Stimulated activated CD4-positive, alpha-beta T cell treated with anti-CD3 and anti-CD28 coated beads, Interleukin-2, amount 100 ng/mL, for 4 hours (primary cell): Measurements from ENCODE around the gene CNOT10.
"Not testable (repeated sequence)": the region's sequence is repeated elsewhere in the genome, so short reads cannot be mapped to it uniquely, and the experiment has no call there.

Experiments
- DNase-seq: peaks from one replicate; pipeline ENCODE4 v3.0.0-alpha.2; 2020; ENCODE audit warnings: low read depth

CNOT10 gene, protein sequence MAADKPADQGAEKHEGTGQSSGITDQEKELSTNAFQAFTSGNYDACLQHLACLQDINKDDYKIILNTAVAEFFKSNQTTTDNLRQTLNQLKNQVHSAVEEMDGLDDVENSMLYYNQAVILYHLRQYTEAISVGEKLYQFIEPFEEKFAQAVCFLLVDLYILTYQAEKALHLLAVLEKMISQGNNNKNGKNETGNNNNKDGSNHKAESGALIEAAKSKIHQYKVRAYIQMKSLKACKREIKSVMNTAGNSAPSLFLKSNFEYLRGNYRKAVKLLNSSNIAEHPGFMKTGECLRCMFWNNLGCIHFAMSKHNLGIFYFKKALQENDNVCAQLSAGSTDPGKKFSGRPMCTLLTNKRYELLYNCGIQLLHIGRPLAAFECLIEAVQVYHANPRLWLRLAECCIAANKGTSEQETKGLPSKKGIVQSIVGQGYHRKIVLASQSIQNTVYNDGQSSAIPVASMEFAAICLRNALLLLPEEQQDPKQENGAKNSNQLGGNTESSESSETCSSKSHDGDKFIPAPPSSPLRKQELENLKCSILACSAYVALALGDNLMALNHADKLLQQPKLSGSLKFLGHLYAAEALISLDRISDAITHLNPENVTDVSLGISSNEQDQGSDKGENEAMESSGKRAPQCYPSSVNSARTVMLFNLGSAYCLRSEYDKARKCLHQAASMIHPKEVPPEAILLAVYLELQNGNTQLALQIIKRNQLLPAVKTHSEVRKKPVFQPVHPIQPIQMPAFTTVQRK

DNA sequence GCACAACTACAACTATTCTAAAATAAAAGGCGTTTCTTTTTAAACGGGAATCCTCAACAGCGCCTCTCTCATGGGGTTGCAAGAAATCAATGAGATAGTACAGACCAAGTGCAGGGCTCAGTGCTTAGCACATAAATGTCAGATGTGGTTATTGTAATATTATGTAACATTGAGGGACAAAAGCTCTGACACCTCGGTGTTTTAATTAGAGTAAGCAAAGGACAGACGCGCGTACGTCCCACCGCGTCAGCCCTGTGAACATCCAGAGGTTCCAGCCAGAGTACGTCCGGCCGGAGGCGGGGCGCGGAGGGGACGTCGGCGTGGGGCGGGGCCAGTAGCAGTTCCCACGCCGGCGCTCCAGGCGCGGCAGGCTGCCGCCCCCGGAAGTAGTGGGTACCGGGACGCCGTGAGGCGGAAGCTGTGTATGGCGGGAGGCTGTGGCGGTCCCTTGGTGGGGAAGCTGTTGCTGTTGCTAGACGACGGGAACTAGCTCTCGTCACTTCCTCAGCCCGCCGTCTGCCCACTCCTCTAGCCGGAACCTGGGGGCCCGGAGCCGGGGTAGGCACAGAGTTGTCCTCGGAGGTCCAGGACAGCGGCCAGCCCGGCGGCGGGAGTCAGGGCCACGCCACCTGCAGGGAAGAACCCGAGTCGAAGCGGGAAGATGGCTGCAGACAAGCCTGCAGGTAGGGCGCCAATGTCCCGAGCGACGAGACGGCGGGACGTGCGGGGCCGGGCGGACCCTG is at the start of gene CNOT10:
Gene CNOT10 (plus strand): TSS at position 389 of the 743 bp plus-strand sequence. CDS start 273 bp downstream, at position 662.
- DNase-seq, result peak; percentile 91

DNA sequence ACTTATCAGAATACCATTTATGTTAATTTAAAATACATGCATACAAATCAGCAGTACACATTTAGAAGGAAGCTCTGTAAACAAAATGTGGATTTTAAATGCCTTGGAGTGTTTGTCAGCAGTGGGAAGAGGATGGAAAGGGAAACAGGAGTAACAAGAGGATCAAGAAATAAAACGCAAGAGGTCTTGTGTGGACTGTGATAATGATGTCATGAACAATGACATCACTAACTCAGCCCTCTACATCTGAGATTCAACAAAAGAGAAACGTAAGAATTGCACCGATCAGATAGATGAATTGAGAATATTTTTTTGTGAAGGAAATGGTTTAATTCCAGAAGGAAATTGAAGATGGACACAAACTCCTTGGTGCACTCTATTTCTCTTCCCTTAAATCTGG is 44.0 kb upstream of the CNOT10 start:
- no peak for DNase-seq

DNA sequence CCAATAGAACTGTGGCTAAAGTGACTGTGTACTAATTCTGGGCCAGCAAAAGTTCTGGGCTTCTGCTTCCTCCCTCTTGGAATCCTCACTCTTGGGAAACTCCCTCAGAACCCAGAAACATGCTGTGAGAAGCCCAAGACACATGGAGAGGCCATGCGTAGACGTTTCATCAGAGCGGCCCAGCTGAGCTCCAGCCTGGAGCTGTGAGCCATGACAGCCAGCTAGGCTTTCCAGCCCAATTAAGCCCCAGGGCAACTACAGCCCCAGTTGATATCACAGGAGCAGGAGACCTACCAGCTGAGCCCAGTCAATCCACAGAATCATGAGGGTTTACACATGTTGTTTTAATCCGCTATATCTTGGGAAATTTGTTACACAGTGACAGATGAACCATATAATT is 43.6 kb upstream of the CNOT10 start:
- DNase-seq, result no peak

DNA sequence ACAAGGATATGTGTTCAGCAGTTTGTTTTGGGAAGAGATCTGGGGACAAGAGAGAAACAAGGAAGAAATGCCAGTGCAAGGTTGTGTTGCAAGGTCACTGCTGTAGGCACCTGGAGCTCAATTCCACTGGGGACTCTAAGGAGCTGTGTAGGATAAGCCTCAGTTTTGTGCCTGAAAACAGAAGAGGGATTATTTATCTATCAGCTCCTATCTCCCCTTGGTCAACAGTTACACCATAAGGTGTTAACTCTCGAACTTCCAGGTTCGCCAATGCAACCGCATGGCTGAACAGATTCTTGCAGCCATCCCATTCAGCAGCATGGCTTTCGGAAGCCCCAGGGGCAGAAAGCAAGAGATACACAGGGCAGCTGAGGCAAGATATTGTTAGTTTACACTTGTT is 41.6 kb upstream of the CNOT10 start:
- no peak for DNase-seq

DNA sequence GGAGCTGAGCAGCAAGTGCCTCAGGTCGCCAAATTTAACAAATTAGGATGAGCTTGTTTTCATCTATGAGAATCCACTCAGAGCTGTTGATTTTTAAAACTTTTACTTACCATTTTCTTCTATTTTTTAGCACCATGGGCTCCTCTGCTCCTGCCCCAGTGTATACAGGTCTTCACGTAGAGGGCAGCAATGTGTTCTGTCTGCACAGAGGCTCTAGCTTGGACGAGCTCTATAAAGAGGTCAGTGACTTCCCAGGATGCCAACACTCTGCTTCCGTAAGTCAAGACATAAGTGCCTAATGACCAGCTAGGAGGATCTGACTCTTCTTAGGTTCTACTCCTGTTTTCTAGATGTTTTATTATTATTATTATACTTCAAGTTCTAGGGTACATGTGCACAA is 41.2 kb upstream of the CNOT10 start:
- DNase-seq, result no peak

DNA sequence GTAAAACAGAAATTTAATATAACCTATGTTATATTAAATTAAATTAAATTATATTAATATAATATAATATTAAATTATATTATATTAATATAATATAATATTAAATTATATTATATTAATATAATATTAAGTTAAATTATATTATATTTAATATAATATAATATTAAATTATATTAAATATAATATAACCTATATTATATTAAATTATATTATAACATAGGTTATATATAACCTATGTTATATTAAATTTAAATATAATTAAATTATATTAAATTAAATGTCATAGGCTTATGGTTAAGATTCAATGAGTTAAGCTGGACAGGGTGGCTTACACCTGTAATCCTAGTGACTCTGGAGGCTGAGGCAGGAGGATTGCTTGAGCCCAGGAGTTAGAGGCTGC is 40.6 kb upstream of the CNOT10 start:
- no peak for DNase-seq

DNA sequence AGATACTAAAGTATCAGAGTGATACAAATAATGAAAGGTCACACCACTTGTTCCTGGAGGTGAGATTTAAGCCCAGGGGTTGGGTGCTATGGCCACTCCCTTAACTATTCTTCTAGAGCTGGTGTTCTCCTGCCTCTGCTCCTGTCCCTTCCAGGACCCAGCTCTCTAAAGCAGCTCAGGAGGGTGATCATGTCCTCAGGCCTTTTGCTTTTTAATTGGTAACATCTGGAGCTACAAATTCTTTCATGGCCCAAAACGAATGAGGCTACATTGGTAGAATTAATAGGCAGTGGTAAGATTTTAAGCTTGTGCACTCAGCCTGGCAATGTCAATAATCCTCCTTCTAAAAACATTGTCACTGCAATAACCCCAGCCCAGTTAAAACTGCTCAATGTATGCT is 38.2 kb upstream of the CNOT10 start:
- no peak for DNase-seq

DNA sequence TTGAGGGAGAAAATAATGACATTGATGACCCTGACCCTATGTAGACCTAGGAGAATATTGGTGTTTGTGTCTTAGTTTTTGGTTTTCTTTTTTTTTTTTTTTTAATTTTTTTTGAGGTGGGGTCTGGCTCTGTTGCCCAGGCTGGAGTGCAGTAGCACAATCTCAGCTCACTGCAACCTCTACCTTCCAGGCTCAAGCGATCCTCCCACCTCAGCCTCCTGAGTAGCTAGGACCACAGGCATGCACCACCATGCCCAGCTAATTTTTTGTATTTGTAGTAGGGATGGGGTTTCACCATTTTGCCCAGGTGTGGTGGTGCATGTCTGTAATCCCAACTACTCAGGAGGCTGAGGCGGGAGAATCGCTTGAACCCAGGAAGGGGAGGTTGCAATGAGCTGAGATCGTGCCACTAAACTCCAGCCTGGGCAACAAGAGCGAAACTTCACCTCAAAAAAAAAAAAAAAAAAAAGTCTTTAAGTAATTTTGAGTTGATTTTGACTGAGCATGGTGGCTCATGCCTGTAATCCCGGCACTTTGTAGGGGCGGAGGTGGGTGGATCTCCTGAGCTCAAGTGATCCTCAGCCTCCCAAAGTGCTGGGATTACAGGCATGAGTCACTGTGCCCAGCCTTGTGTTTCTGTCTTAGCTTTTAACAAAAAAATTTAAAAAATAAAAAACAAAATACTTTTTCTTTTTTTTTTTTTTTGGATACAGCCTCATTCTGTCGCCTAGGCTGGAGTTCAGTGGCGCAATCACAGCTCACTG is 32.5 kb upstream of the CNOT10 start:
- DNase-seq, result not testable (repeated sequence)

DNA sequence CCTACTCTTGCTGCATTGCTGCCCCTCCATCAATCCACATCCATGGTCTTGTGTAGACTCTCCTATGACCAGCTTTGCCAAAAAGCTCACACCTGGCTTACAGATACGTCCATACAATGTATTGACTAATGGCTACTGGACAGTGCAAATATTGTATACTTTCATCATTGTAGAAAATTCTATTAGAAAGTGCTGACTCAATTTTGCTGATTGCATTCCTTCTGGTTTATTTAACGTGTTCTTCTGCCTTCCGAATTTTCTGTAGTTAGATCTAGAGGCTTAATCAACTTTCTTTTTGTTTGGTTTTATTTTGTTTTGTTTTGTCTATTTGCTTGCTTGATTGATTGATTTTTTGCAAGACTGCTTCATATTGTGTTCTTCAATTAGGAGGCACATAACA is 29.8 kb upstream of the CNOT10 start:
- DNase-seq, result no peak

DNA sequence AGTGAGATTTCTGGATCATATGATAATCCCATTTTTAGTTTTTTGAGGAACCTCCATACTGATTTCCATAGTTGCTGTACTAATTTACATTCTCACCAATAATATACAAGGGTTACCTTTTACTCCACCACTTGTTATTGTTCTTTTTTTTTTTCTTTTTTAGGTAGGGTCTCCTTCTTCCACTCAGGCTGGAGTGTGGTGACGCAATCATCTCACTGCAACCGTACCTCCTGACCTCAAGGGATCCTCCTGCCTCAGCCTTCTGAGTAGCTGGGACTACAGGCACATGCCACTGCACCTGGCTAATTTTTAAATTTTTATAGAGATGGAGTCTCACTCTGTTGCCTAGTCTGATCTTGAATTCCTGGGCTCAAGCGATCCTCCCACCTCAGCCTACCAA is 24.4 kb upstream of the CNOT10 start:
- DNase-seq, result no peak

DNA sequence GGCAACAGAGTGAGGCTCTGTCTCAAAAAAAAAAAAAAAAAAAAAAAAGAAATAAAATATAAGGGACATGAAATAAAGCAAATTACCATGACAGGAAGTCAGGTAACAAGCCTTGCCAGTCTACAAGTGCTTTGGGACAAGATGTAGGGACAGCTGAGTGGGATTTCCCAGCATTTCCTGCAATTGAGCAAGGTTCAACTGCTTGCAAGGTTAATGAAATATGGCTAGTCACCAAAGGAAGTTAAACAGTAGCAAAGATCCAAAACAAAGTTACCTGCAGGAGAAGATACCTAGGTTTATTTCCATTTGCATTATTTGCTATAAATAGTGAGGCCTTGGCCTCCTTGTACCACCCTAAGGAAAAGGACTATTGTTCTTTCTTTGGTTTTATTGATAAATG is 22.3 kb upstream of the CNOT10 start:
- DNase-seq, result no peak

DNA sequence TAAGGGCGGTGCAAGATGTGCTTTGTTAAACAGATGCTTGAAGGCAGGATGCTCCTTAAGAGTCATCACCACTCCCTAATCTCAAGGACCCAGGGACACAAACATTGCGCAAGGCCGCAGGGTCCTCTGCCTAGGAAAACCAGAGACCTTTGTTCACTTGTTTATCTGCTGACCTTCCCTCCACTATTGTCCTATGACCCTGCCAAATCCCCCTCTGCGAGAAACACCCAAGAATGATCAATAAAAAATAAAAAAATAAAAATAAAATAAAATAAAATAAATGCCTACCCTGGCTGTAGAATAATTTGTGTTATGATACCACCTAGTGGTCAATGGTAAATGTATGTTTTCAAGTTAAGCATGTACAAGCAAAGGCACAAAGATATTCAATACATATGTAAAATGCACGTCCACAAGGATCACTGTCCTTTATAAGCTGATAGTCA is 20.3 kb upstream of the CNOT10 start:
- not testable (repeated sequence) for DNase-seq

DNA sequence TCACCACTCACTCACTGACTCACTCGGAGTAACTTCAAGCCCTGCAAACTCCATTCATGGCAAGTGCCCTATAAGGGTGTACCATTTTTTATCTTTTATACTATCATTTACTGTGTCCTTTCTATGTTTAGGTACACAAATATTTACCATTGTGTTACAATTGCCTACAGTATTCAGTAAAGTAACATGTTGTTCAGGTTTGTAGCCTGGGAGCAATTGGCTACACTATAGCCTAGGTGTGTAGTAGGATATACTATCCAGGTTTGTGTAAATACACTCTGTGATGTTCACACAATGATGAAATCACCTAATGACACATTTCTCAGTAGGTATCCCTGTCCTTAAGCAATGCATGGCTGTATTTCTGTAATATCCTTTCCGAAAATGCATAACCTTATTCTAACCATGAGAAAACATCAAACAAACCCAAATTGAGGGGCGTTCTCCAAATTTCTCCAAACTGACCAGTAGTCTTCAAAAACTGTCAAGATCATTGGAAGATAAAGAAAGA is 17.9 kb upstream of the CNOT10 start:
- no peak for DNase-seq

DNA sequence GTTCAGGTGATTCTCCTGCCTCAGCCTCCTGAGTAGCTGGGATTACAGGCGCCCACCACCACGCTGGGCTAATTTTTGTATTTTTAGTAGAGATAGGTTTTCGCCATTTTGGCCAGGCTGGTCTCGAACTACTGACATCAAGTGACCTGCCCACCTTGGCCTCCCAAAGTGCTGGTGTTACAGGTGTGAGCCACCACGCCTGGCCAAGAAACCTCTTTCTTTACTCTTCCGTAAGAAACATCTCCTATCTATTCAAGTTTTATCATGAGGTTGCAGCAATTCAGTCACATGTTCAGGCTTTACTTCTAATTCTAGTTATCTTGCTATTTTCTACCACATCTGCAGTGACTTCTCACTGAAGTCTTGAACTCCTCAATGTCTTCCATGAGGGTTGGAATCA is 15.8 kb upstream of the CNOT10 start:
- DNase-seq, result not testable (repeated sequence)

DNA sequence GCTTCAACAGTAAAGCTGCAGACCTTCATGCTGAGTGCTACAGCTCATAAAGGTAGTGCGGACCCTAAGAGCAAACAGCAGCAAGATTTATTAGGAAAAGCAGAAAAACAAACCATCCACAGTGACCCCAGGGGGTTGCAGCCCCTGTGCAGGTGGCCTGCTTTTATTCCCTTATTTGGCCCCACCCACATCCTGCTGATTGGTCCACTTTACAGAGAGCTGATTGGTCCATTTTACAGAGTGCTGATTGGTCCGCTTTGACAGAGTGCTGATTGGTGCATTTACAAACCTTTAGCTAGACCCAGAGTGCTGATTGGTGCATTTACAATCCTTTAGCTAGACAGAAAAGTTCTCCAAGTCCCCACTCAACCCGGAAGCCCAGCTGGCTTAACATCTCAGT is 11.3 kb upstream of the CNOT10 start:
- not testable (repeated sequence) for DNase-seq

DNA sequence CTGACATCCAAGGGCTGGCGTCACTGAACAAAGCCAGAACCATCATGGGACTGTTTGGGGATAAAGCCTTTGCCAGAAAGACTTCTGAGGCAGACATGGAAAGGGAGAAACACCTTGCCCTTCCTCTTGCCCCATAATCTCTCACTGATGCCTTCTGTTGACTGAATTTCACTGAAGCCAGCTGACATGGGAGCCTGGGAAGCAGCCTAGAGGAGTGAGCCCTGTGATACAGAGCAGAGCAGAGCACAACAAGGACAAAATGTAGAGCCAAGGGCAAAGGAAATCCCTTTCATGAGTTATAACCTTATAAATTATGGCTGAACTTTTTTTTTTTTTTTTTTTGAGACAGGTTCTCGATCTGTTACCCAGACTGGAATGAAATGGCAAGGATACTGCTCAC is 9.8 kb upstream of the CNOT10 start:
- DNase-seq, result no peak

DNA sequence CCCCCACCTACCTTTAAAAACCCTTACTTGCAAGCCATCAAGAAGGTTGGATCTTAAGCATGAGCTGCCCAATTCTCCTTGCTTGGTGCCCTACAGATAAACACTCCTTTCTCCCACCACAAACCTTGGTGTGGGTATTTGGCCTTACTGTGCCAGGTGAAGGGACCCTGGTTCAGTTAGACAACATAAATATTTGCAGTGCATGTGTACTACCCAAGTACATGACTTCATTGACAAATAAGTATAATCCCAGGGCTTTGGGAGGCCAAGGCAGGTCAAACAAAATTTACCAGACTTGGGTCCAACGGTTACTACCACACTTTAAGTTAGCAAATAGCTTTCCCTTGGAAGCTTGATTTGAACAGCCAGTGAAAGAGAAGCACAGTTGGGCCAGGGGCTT is 9.3 kb upstream of the CNOT10 start:
- no peak for DNase-seq

DNA sequence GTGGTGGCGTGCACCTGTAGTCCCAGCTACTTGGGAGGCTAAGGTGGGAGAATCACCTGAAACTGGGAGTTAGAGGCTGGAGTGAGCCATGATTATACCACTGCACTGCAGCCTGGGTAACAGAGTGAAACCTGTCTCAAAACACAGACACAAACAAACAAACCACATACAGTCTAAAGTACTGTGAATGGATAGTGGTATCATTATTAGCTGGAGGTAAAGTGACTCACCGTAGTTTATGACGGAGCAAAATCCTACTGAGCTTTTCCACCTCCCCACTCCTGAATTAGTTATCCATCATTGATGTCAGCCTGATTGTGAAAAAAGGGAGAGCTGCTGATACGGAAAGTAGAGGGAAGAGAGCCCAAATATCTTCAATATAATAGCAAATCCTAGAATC is 3.2 kb upstream of the CNOT10 start:
- DNase-seq, result no peak

DNA sequence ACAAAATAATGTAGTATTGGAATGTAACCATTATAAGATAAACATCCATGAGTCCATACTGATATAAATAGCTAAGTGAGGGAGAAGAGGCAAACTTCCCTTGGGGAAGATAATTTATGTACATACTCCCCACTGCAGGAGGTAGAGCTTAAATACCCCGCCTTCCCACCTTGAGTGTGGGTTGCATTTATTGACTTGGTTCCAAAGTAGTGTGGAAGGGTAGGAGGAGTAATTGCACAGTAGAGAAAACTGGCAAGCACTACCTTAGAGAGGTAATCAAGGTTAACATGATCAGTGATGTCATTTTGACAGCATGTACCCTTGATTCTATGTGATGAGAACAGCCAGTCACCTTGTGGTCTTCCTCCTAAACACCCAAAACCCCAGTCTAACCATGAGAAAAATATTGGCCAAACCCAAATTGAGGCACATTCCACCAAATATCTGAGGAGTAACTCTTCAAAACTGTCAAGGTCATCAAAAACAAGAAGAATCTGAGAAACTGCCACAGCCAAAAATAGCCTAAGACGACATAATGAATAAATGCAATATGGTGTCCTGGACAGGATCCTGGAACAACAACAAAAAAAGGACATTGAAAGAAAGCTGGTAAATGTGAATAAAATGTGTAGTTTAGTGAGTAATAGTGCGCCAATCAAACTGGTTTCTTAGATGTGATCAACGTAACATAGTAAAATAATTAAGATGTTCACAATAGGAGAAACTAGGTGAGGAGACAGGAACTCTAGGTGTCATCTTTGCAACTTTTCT is 774 bp upstream of the CNOT10 start:
- no peak for DNase-seq

DNA sequence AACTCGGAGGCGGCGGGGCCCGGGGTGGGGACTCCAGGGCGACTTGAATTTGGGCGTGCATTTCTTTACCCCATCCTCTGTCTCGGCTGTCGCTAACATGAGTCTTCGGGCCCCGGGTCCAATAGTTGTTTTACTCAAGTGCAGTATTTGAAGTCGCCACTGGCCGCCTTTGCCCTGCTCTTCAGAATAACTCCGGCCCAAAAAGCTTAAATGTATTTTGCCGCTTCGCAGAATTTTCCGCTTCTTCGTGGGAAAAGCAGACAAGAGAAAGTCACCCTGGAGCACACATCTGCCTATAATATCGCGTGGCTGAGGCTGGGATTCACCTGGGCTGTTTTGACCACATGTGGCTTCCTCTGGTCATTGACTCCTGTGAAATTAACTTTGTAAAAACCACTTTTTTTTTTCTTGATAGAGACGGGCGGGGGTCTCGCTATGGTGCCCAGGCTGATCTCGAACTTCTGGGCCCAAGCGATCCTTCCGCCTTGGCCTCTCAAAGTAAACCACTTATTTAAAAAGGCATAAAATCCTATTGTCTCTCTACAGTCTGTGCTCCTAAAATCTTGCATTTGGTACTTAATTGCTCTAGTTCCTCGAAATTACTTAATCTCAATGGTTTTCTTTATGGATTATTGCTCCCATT is 676 bp downstream of the CNOT10 start:
- DNase-seq, result no peak
